HCT116 (cell line): ENCODE measurements around the gene CAMSAP1. TPM values are rescaled to one million over a fixed set of nuclear protein-coding genes. Genes with fewer than 3 reads are reported as not detected.

Experiments used
- ATAC-seq: fragments of 200-7000 bp; cut with Tn5 transposase; 2 replicates; pipeline ENCODE4 v1.9.1; 2020; ENCODE audit warnings: mild to moderate bottlenecking, moderate library complexity
- BruUV-seq: library from RNA; stranded (reverse); fragments of 400-500 nt; replicated peaks from 2 replicates; lab custom pipeline; 2021; lab: Mats Ljungman, UMichigan
- CTCF ChIA-PET: fragments of 300-600 bp; sonication (Branson Sonifier 250); formaldehyde crosslinking; loops from one replicate; lab custom pipeline; 2021; ENCODE audit warnings: antibody characterized with exemption; lab: Charles Lee
- POLR2A ChIA-PET: fragments of 300-600, 350-600 bp; sonication (Branson Sonifier 250); formaldehyde crosslinking; loops from one replicate; lab custom pipeline; 2021; ENCODE audit warnings: antibody characterized with exemption; lab: Charles Lee
- RAD21 ChIA-PET, 2 experiments: fragments of 300-600 bp; sonication (Branson Sonifier 250); formaldehyde crosslinking; loops; one replicate each; lab custom pipeline; 2023; ENCODE audit warnings: low total read pairs in 2 of 2; ENCODE audit not compliant: uncharacterized antibody in 2 of 2, unreplicated experiment in 2 of 2, low non-redundant PET in 1 of 2; lab: Charles Lee
- DNase-seq: peaks from one replicate; pipeline ENCODE4 v3.0.0-alpha.2; 2010; ENCODE audit warnings: low read depth, low spot score
- H2AFZ ChIP-seq: fragments of 200-600 bp; shearing (Covaris generic), sonication (generic); 2 replicates; pipeline ENCODE4 v1.6.1; 2017; ENCODE audit warnings: low read depth, mixed run types, mixed read lengths, antibody characterized with exemption, low read length; ENCODE audit not compliant: poor library complexity, severe bottlenecking
- H3K27ac ChIP-seq: 2 replicates; pipeline ENCODE4 v1.5.1; 2012; ENCODE audit warnings: low read depth, low read length
- H3K27me3 ChIP-seq: fragments of 200-600 bp; sonication (generic); 2 replicates; pipeline ENCODE4 v1.6.1; 2016; ENCODE audit warnings: mixed run types, low read length, mixed read lengths; ENCODE audit not compliant: insufficient read depth
- H3K36me3 ChIP-seq, 2 experiments: fragments of 200-500 bp in 1 of 2; fragments of 200-600 bp in 1 of 2; sonication (Bioruptor generic) in 1 of 2; sonication (generic) in 1 of 2; 2 replicates each; pipeline versions ENCODE4 v1.5.1 to v1.6.1; 2014 to 2016; ENCODE audit warnings: low read length in 2 of 2, inconsistent platforms in 1 of 2, mixed read lengths in 1 of 2, mixed run types in 1 of 2; ENCODE audit not compliant: insufficient read depth in 2 of 2, control insufficient read depth in 1 of 2
- H3K4me1 ChIP-seq, 2 experiments: fragments of 200-600 bp in 1 of 2; sonication (generic) in 1 of 2; 2 replicates each; pipeline versions ENCODE4 v1.5.1 to v1.6.1; 2012 to 2017; ENCODE audit warnings: low read length in 2 of 2, inconsistent platforms in 1 of 2, mild to moderate bottlenecking in 1 of 2, mixed read lengths in 1 of 2, mixed run types in 1 of 2, moderate library complexity in 1 of 2; ENCODE audit not compliant: insufficient read depth in 2 of 2, control insufficient read depth in 1 of 2
- H3K4me2 ChIP-seq: fragments of 200-600 bp; sonication (generic); 2 replicates; pipeline ENCODE4 v1.6.1; 2017; ENCODE audit warnings: mixed run types, low read length, mixed read lengths
- H3K4me3 ChIP-seq, 2 experiments: fragments of 200-600 bp in 1 of 2; sonication (generic) in 1 of 2; replicated peaks in 1 of 2; 2 replicates each; pipeline ENCODE4 v1.5.1; 2011 to 2016; ENCODE audit warnings: low read length in 2 of 2, control low read depth in 1 of 2, low read depth in 1 of 2, mild to moderate bottlenecking in 1 of 2, mixed read lengths in 1 of 2, mixed run types in 1 of 2
- H3K79me2 ChIP-seq: fragments of 200-600 bp; sonication (generic); 2 replicates; pipeline ENCODE4 v1.6.1; 2017; ENCODE audit warnings: mild to moderate bottlenecking, mixed run types, low read length, moderate library complexity, mixed read lengths; ENCODE audit not compliant: insufficient read depth
- H3K9ac ChIP-seq: fragments of 200-600 bp; sonication (generic); 2 replicates; pipeline ENCODE4 v1.6.1; 2016; ENCODE audit warnings: low read length, mixed read lengths
- H3K9me2 ChIP-seq: fragments of 200-600 bp; sonication (generic), shearing (Covaris generic); 2 replicates; pipeline ENCODE4 v1.6.1; 2017; ENCODE audit warnings: mixed run types, mild to moderate bottlenecking, moderate library complexity; ENCODE audit not compliant: insufficient read depth
- H3K9me3 ChIP-seq, 2 experiments: fragments of 200-500 bp in 1 of 2; fragments of 200-600 bp in 1 of 2; sonication (Bioruptor generic) in 1 of 2; sonication (generic) in 1 of 2; 2 replicates each; pipeline ENCODE4 v1.6.1; 2014 to 2017; ENCODE audit warnings: low read length in 2 of 2, mixed read lengths in 2 of 2, inconsistent platforms in 1 of 2, low read depth in 1 of 2, mild to moderate bottlenecking in 1 of 2, mixed run types in 1 of 2, moderate library complexity in 1 of 2; ENCODE audit not compliant: control insufficient read depth in 1 of 2, insufficient read depth in 1 of 2
- H4K20me1 ChIP-seq: fragments of 200-600 bp; sonication (generic), shearing (Covaris generic); 2 replicates; pipeline ENCODE4 v1.6.1; 2017; ENCODE audit warnings: mixed run types, mild to moderate bottlenecking, moderate library complexity; ENCODE audit not compliant: insufficient read depth
- CBX3 ChIP-seq: IDR thresholded peaks from 2 replicates; pipeline ENCODE4 v1.6.1; 2012; ENCODE audit warnings: low read depth
- EGR1 ChIP-seq: IDR thresholded peaks from 2 replicates; pipeline ENCODE4 v1.6.1; 2012; ENCODE audit warnings: low read depth
- ELF1 ChIP-seq: IDR thresholded peaks from 2 replicates; pipeline ENCODE4 v1.6.1; 2012; ENCODE audit warnings: low read depth, borderline replicate concordance
- EZH2phosphoT487 ChIP-seq: fragments of 200-600 bp; IDR thresholded peaks from 2 replicates; pipeline ENCODE4 v1.6.1; 2018; ENCODE audit warnings: antibody characterized with exemption, borderline replicate concordance
- YY1 ChIP-seq: IDR thresholded peaks from 2 replicates; pipeline ENCODE4 v1.6.1; 2011; ENCODE audit warnings: low read length, low read depth, moderate library complexity, mild to moderate bottlenecking; ENCODE audit not compliant: insufficient replicate concordance; ENCODE audit errors: extremely low read depth
- intact Hi-C: fragments of 100-400 bp; cut with micrococcal nuclease; formaldehyde crosslinking; loops from 2 replicates; pipeline ENCODE4 v1.10.0; 2022
- total RNA-seq: library from RNA; stranded (reverse); gene quantifications from one replicate; pipeline ENCODE4 v1.2.1, GENCODE V29; 2021; ENCODE audit not compliant: unreplicated experiment

Gene CAMSAP1
- total RNA-seq, 1 experiment from 2014 or later, result 33.1 TPM

DNA sequence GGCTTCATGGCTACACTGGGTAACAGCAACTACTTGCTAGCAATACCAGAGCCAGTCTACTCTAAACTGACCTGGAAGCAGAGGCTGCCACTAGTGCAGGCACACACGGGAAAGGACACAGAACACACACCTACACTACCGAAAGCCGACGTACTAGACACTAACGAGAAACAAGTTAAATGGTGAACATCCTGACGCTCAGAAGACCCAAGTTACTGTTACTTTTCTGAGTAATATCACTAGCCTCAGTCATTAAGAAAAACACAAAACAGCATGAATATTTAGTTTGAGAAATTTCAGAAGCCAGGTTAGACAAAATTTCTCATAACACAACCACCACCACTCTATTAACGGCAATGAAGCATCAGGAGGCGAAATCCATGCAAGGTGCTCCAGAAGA, 44.5 kb downstream of the CAMSAP1 start:
- TF ChIP-seq EGR1, result no peak
- no peak overlapping the region for H3K27ac ChIP-seq
- DNase-seq (no peak), ATAC-seq (no peak)
- H3K4me2 ChIP-seq, result no peak overlapping the region
- H2AFZ ChIP-seq, result no peak overlapping the region
- H3K9me3 ChIP-seq, result no peaks in the 10 kb centered on the region
- no peaks in the 10 kb centered on the region for H3K9me2 ChIP-seq
- peaks cover 0 to 12% of the 10 kb centered on the region in 2 experiments; a peak in 1 of 4 replicates for H3K4me1 ChIP-seq
- no peak overlapping the region for H3K9ac ChIP-seq
- intact Hi-C loops, result loop anchor here (10.0 kb wide), 1 partner anchor 92 kb away; no protein-coding TSS in a partner anchor
- no peaks in the 10 kb centered on the region; a peak in 1 of 4 replicates for H3K36me3 ChIP-seq
- no TSS peak for BruUV-seq
- no peaks in the 10 kb centered on the region for H3K27me3 ChIP-seq
- RAD21 ChIA-PET, result no interaction called here
- CTCF ChIA-PET, result no interaction called here
- peaks cover 53% of the 10 kb centered on the region for H3K79me2 ChIP-seq
- peaks cover 7% of the 10 kb centered on the region; the same call in 1 of the 2 replicates for H4K20me1 ChIP-seq
- POLR2A ChIA-PET, result no interaction called here
- no peak overlapping the region for H3K4me3 ChIP-seq

GRCh38 chr9:135858491-135859185, 48.7 kb downstream of the CAMSAP1 start:
- Histone ChIP-seq H3K27me3 (no peaks in the 10 kb centered on the region), H3K9me3 (no peaks in the 10 kb centered on the region), H3K79me2 (peaks cover 30% of the 10 kb centered on the region), H3K4me1 (peaks cover 0 to 17% of the 10 kb centered on the region in 2 experiments; a peak in 1 of 4 replicates), H3K9ac (no peak overlapping the region), H3K27ac (no peak overlapping the region), H2AFZ (no peak overlapping the region), H3K36me3 (peaks cover 0 to 2% of the 10 kb centered on the region in 2 experiments; a peak in 1 of 4 replicates), H3K4me2 (no peak overlapping the region), H3K9me2 (no peaks in the 10 kb centered on the region), H3K4me3 (no peak overlapping the region), H4K20me1 (no peaks in the 10 kb centered on the region; the same call in 1 of the 2 replicates)
- RAD21 ChIA-PET, result no interaction called here
- CTCF ChIA-PET, result no interaction called here
- POLR2A ChIA-PET, result no interaction called here
- intact Hi-C loops, result no loop called here
- DNase-seq (no peak), ATAC-seq (0 out of 2 replicates have a peak, but pooled peaks have one; percentile 27)
- TF ChIP-seq YY1 (no peak), ELF1 (no peak), EZH2phosphoT487 (no peak), CBX3 (no peak)
- no TSS peak for BruUV-seq
